SK-MEL-5 (cell line): ENCODE measurements around the gene ZNF141. TPM values are rescaled to one million over a fixed set of nuclear protein-coding genes. Genes with fewer than 3 reads are reported as not detected.
"Not testable (repeated sequence)": the region's sequence is repeated elsewhere in the genome, so short reads cannot be mapped to it uniquely, and the experiment has no call there.

Source experiments
- DNase-seq: peaks from one replicate; pipeline ENCODE4 v3.0.0-alpha.2; 2016; ENCODE audit warnings: low read depth, low spot score
- in situ Hi-C: cut with HindIII; loops from 2 replicates; pipeline ENCODE4 v1.10.0; 2016; ENCODE audit warnings: low sequenced_read_pairs, high pct_unique_total_duplicates, low pct_unique_long_range_greater_than_20kb
- small RNA-seq, 2 experiments: library from RNA; depleted of rRNA; stranded (forward); fragments of <200 nt; gene quantifications; one replicate each; pipeline ENCODE3, GENCODE V24; 2014
- total RNA-seq: library from RNA; depleted of rRNA; stranded (reverse); fragments of >200 nt; shearing (Covaris generic); gene quantifications from 2 replicates; pipeline ENCODE4 v1.2.3, GENCODE V29; 2014; rRNA removed

The ZNF141 gene
- total RNA-seq, 1 experiment from 2014 or later, result 22.1 TPM

DNA sequence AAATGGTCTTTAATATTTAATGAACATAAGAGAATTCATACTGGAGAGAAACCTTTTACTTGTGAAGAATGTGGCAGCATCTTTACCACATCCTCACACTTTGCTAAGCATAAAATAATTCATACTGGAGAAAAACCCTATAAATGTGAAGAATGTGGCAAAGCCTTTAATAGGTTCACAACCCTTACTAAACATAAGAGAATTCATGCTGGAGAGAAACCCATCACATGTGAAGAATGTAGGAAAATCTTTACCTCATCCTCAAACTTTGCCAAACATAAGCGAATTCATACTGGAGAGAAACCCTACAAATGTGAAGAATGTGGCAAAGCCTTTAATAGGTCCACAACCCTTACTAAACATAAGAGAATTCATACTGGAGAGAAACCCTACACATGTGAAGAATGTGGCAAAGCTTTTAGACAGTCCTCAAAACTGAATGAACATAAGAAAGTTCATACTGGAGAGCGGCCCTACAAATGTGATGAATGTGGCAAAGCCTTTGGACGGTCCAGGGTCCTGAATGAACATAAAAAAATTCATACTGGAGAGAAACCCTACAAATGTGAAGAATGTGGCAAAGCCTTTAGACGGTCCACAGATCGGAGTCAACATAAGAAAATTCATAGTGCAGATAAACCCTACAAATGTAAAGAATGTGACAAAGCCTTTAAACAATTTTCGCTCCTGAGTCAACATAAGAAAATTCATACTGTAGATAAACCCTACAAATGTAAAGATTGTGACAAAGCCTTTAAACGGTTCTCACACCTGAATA is 35.6 kb downstream of the ZNF141 start:
- DNase-seq, result no peak
- in situ Hi-C loops, result no loop called here

DNA sequence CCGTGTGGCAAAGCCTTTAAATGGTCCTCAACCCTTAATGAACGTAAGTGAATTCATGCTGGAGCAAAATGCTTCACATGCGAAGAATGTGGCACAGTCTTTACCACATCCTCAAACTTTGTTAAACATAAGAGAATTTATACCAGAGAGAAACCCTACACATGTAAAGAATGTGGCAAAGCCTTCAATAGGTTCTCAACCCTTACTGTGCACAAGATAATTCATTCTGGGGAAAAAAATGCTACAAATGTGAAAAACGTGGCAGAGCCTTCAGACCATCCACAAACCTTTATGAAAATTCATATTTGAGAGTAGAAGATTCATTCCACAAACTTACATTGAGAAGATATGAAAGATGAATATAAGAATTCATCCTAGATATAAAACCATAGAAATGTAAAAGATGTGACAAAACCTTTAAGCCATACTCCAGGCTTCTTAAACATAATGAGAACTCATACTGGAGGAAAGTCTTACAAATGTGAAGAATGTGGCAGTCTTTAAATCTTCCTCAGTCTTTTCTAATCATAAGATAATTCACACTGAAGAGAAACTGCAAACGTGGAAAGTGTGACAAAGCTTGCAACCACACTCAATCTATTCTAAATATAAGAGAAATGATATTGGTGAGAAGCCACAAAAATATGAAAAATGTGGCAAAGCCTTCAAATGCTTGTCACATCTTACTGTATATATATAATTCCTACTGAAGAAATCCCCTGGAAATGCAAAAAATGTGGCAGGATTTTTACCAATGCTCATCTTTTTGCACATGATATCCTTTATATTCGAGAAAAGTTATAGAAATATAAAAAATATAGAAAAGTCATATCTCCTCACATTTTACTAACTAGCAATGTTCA is 36.9 kb downstream of the ZNF141 start:
- in situ Hi-C loops, result no loop called here
- no peak for DNase-seq

DNA sequence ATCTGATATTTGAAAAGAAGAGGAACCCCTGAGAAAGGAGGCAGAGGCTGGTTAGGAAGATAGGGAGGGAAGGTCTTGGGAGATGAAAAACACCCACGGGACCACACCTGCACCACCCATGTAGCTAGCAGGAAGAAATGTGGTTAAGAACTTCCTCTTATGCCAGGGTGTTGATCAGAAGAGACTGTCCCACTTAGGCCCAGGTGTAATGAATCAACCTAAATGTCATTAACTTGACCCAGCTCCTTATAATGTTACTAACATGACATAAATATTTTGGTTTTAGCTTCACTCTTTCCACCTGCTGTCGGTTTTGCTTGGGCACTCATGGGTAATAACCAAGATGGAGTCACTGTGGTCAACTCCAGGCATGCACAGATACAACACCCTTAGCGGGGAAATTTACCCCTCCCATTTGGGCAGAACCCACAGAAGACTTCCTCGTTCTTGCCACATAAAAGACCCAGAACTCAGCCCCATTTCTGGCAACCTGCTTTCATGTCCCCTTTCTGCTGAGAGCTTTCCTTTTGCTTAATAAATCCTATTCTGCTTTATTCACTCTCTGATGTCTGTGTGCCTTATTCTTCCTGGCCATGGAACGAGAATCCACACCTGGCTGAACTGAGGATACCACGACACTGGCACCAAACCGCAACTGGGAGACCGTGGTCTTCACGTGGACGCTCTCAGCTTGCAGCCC is 46.8 kb downstream of the ZNF141 start:
- in situ Hi-C loops, result no loop called here
- DNase-seq, result no peak

GRCh38 chr4:385934-386707 is 48.5 kb downstream of the ZNF141 start:
- in situ Hi-C loops, result no loop called here
- no peak for DNase-seq

DNA sequence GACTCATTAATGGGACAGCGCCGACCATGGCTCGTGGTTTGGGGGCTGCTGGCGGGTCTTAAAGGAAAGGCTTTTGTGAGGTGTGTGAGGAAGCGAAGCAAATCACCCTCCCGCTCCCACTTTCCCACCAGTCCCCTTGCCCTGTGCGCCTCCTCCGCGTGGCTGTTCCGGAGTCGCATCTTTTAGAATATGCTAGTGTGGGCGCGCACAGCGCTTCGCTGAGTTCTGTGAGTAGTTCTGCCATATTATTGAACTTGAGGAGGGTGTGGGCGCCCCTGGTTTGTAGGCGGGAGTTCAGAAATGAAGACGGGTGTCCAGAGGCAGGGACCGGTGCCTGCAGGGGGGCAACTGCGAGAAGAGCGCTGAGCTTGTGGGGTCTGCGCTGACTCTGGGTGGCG is 49.1 kb downstream of the ZNF141 start:
- no peak for DNase-seq
- in situ Hi-C loops, result no loop called here

DNA sequence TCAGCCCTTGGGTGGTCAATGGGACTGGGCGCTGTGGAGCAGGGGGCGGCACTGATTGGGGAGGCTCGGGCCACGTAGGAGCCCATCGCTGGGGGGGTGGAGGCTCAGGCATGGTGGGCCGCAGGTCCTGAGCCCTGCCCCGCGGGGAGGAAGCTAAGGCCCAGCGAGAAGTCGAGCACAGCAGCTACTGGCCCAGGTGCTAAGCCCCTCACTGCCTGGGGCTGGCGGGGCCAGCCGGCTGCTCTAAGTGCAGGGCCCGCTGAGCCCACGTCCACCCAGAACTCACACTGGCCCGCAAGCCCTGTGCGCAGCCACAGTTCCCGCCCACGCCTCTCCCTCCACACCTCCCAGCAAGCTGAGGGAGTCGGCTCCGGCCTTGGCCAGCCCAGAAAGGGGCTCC is 66.4 kb downstream of the ZNF141 start:
- DNase-seq, result no peak
- in situ Hi-C loops, result no loop called here

DNA sequence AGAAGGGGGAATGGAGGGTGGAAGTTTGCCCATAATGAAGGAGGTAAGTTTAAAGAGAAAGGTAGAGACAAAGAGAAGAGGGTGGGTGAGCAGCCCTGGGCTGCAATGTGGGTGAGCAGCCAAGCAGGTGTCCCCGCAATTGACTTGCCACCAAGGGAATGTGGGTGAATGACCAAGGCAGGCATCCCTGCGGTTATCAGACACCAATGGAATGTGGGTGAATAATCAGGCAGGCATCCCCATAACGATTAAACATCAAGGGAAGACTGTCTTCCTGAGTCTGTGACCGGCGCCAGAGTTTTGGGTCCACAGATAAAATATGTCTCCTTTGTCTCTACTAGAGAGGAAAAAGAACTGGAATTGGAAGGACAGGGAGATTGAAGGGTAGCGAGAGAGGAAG is 70.7 kb downstream of the ZNF141 start:
- in situ Hi-C loops, DNase-seq: not testable (repeated sequence)

- no peak for DNase-seq
- in situ Hi-C loops, result no loop called here
Measured at GRCh38 chr4:422587-422986, 85.0 kb downstream of the ZNF141 start.

Small RNA genes within 50 kb of the gene (small RNA-seq; reads per million reads assigned to genes)
- 0.02 to 0.24 reads per million in 2 experiments for gene AC079140.2
- 0 reads per million in 2 experiments for gene MIR571
- 0 reads per million in 2 experiments for gene ZNF519P4

Other genes with a start within 250 kb of the ZNF141 start
- 1.5 and 3.4 TPM in 2 replicates for gene ZNF718, start 213.3 kb upstream of the ZNF141 start, total RNA-seq
- 0.08 TPM in 1 of 2 replicates, not detected in the other for gene ZNF732, start 32.3 kb upstream of the ZNF141 start, total RNA-seq
- 18.1 and 22.9 TPM in 2 replicates for gene ZNF721, start 161.3 kb downstream of the ZNF141 start, total RNA-seq
- 33.2 and 38.9 TPM in 2 replicates for gene PIGG, start 161.4 kb downstream of the ZNF141 start, total RNA-seq
- gene TMEM271, start 238.5 kb downstream of the ZNF141 start, total RNA-seq, result not detected in 2 replicates